ENCODE measurements around the gene NBR1. TPM values are rescaled to one million over a fixed set of nuclear protein-coding genes. Genes with fewer than 3 reads are reported as not detected.
"Not testable (repeated sequence)": the region's sequence is repeated elsewhere in the genome, so short reads cannot be mapped to it uniquely, and the experiment has no call there.

NBR1 gene
- total and polyA plus RNA-seq, 9 donors, result 46.8 to 64.5 (median 54.0) TPM

- H3K9me3 ChIP-seq (replicated peaks; ENCODE audit: control insufficient read depth, low read depth, low read length); H3K27ac ChIP-seq (ENCODE audit: low read length); H3K36me3 ChIP-seq (ENCODE audit: control insufficient read depth, insufficient read depth, low read length); H3K4me1 ChIP-seq (ENCODE audit: control insufficient read depth, insufficient read depth, low read length); H3K4me3 ChIP-seq (ENCODE audit: low read length); DNase-seq; H3K27me3 ChIP-seq (ENCODE audit: control insufficient read depth, insufficient read depth, low read length): not testable (repeated sequence)
- WGBS (ENCODE audit: insufficient coverage), result no CpG with 5 or more reads among the region's 23 CpGs
These were observed 75.4 kb downstream of the NBR1 start for GRCh38 chr17:43246456-43246855.

Other genes starting within 250 kb of the NBR1 start
- 35.4 TPM for gene AARSD1, start 206.8 kb upstream of the NBR1 start, total RNA-seq
- 10 to 100 TPM; 46.5 to 67.1 (median 56.1) TPM for gene AARSD1, start 206.8 kb upstream of the NBR1 start, polyA plus RNA-seq (ENCODE audit: insufficient read depth in 1 of 8, insufficient read length in 8 of 8, low replicate concordance in 1 of 8)
- 37.3 TPM for gene PTGES3L, start 191.1 kb upstream of the NBR1 start, total RNA-seq
- gene PTGES3L, start 191.1 kb upstream of the NBR1 start, polyA plus RNA-seq (ENCODE audit: insufficient read depth in 1 of 8, insufficient read length in 8 of 8, low replicate concordance in 1 of 8), result 10 to 100 TPM; 37.5 to 81.2 (median 63.0) TPM
- gene RUNDC1, start 190.6 kb upstream of the NBR1 start, total RNA-seq, result 5.3 TPM
- gene RUNDC1, start 190.6 kb upstream of the NBR1 start, polyA plus RNA-seq (ENCODE audit: insufficient read depth in 1 of 8, insufficient read length in 8 of 8, low replicate concordance in 1 of 8), result 1 to 10 TPM; 7.3 to 8.3 (median 7.6) TPM
- gene RPL27, start 172.8 kb upstream of the NBR1 start, total RNA-seq, result 3,028 TPM
- gene RPL27, start 172.8 kb upstream of the NBR1 start, polyA plus RNA-seq (ENCODE audit: insufficient read depth in 1 of 8, insufficient read length in 8 of 8, low replicate concordance in 1 of 8), result 1,000 to 10,000 TPM; 2,184 to 2,871 (median 2,448) TPM
- 7.6 TPM for gene IFI35, start 164.4 kb upstream of the NBR1 start, total RNA-seq
- gene IFI35, start 164.4 kb upstream of the NBR1 start, polyA plus RNA-seq (ENCODE audit: insufficient read depth in 1 of 8, insufficient read length in 8 of 8, low replicate concordance in 1 of 8), result 10 to 100 TPM in 1 of 8 donors, 1 to 10 TPM in 7; 4.5 to 11.1 (median 6.5) TPM
- 50.4 TPM for gene VAT1, start 148.8 kb upstream of the NBR1 start, total RNA-seq
- 10 to 100 TPM; 59.3 to 95.3 (median 77.3) TPM for gene VAT1, start 148.8 kb upstream of the NBR1 start, polyA plus RNA-seq (ENCODE audit: insufficient read depth in 1 of 8, insufficient read length in 8 of 8, low replicate concordance in 1 of 8)
- 0.35 TPM for gene RND2, start 146.0 kb upstream of the NBR1 start, total RNA-seq
- gene RND2, start 146.0 kb upstream of the NBR1 start, polyA plus RNA-seq (ENCODE audit: insufficient read depth in 1 of 8, insufficient read length in 8 of 8, low replicate concordance in 1 of 8), result 1 to 10 TPM in 3 of 8 donors, under 1 TPM in 5; 0.48 to 1.2 (median 0.83) TPM
- 11.2 TPM for gene BRCA1, start 45.9 kb upstream of the NBR1 start, total RNA-seq
- 10 to 100 TPM in 2 of 8 donors, 1 to 10 TPM in 6; 8.1 to 12.3 (median 9.0) TPM for gene BRCA1, start 45.9 kb upstream of the NBR1 start, polyA plus RNA-seq (ENCODE audit: insufficient read depth in 1 of 8, insufficient read length in 8 of 8, low replicate concordance in 1 of 8)
- 7.8 TPM for gene TMEM106A, start 40.7 kb downstream of the NBR1 start, total RNA-seq
- 10 to 100 TPM in 1 of 8 donors, 1 to 10 TPM in 7; 5.9 to 10.4 (median 7.8) TPM for gene TMEM106A, start 40.7 kb downstream of the NBR1 start, polyA plus RNA-seq (ENCODE audit: insufficient read depth in 1 of 8, insufficient read length in 8 of 8, low replicate concordance in 1 of 8)
- not detected for gene CCDC200, start 57.4 kb downstream of the NBR1 start, total RNA-seq
- gene CCDC200, start 57.4 kb downstream of the NBR1 start, polyA plus RNA-seq (ENCODE audit: insufficient read depth in 1 of 8, insufficient read length in 8 of 8, low replicate concordance in 1 of 8), result 10 to 100 TPM in 2 of 8 donors, 1 to 10 TPM in 6; 3.2 to 13.1 (median 7.3) TPM
- not detected for gene RNU2-1, start 62.8 kb downstream of the NBR1 start, total RNA-seq
- 1 to 10 TPM in 3 of 8 donors, not detected in 5; 1.1 to 2.6 (median 2.5) TPM for gene RNU2-1, start 62.8 kb downstream of the NBR1 start, polyA plus RNA-seq (ENCODE audit: insufficient read depth in 1 of 8, insufficient read length in 8 of 8, low replicate concordance in 1 of 8)
- 11.1 TPM for gene ARL4D, start 227.8 kb downstream of the NBR1 start, total RNA-seq
- 10 to 100 TPM; 10.4 to 16.1 (median 14.4) TPM for gene ARL4D, start 227.8 kb downstream of the NBR1 start, polyA plus RNA-seq (ENCODE audit: insufficient read depth in 1 of 8, insufficient read length in 8 of 8, low replicate concordance in 1 of 8)